Measurements from ENCODE around the gene SMPD2.

The SMPD2 gene

GRCh38 chr6:109440331-109441068 is at the start of gene SMPD2, which contains the start of gene PPIL6:
Gene SMPD2, plus strand, starts transcription at chr6:109440724. Its CDS starts 398 bp downstream, at chr6:109441122.
Gene PPIL6, minus strand, starts transcription at chr6:109440628. Its CDS starts 38 bp downstream, at chr6:109440590.
- in situ Hi-C loops (cut with MboI; ENCODE audit: low sequenced_read_pairs, unreplicated experiment) = no loop called here
- TF ChIP-seq CTCF (IDR thresholded peaks at IDR 0.05; ENCODE audit: borderline replicate concordance, control extremely low read depth, extremely low read depth, insufficient read depth, missing control alignments) = no peak
- peak; percentile 96 for DNase-seq (ENCODE audit: low spot score)

- TF ChIP-seq CTCF (IDR thresholded peaks at IDR 0.05; ENCODE audit: borderline replicate concordance, control extremely low read depth, extremely low read depth, insufficient read depth, missing control alignments) = no peak
- in situ Hi-C loops (cut with MboI; ENCODE audit: low sequenced_read_pairs, unreplicated experiment) = no loop called here
Observed at GRCh38 chr6:109393157-109393885, 47.2 kb upstream of the SMPD2 start.

GRCh38 chr6:109393886-109394281 is 46.6 kb upstream of the SMPD2 start:
- no peak for DNase-seq (ENCODE audit: low spot score)
- no peak for TF ChIP-seq CTCF (IDR thresholded peaks at IDR 0.05; ENCODE audit: borderline replicate concordance, control extremely low read depth, extremely low read depth, insufficient read depth, missing control alignments)
- in situ Hi-C loops (cut with MboI; ENCODE audit: low sequenced_read_pairs, unreplicated experiment) = no loop called here

More at GRCh38 chr6:109393157-109393885, 47.2 kb upstream of the SMPD2 start:
- DNase-seq (ENCODE audit: low spot score) = no peak

GRCh38 chr6:109396046-109396718 is 44.3 kb upstream of the SMPD2 start:
- TF ChIP-seq CTCF (IDR thresholded peaks at IDR 0.05; ENCODE audit: borderline replicate concordance, control extremely low read depth, extremely low read depth, insufficient read depth, missing control alignments) = no peak
- no peak for DNase-seq (ENCODE audit: low spot score)
- in situ Hi-C loops (cut with MboI; ENCODE audit: low sequenced_read_pairs, unreplicated experiment) = no loop called here

GRCh38 chr6:109397020-109397419 is 43.5 kb upstream of the SMPD2 start:
- no peak for TF ChIP-seq CTCF (IDR thresholded peaks at IDR 0.05; ENCODE audit: borderline replicate concordance, control extremely low read depth, extremely low read depth, insufficient read depth, missing control alignments)
- in situ Hi-C loops (cut with MboI; ENCODE audit: low sequenced_read_pairs, unreplicated experiment) = no loop called here
- DNase-seq (ENCODE audit: low spot score) = no peak

GRCh38 chr6:109406196-109406595 is 34.3 kb upstream of the SMPD2 start:
- DNase-seq (ENCODE audit: low spot score) = no peak
- TF ChIP-seq CTCF (IDR thresholded peaks at IDR 0.05; ENCODE audit: borderline replicate concordance, control extremely low read depth, extremely low read depth, insufficient read depth, missing control alignments) = no peak
- in situ Hi-C loops (cut with MboI; ENCODE audit: low sequenced_read_pairs, unreplicated experiment) = no loop called here
